Cardiac fibroblast (primary cell): ENCODE results near the gene ENAH.
"Not testable (repeated sequence)": the region's sequence is repeated elsewhere in the genome, so short reads cannot be mapped to it uniquely, and the experiment has no call there.

Experiments used
- DNase-seq, 2 donors: peaks; one replicate each; pipeline versions ENCODE4 v3.0.0 to v3.0.0-alpha.2; 2010; ENCODE audit warnings: low read depth in 2 of 2
- H3K4me3 ChIP-seq, 2 donors: replicated peaks in 1 of 2; 1 replicate in 1 of 2; 2 replicates in 1 of 2; pipeline ENCODE4 v1.5.1; 2011; ENCODE audit warnings: low read depth in 2 of 2, low read length in 2 of 2, mild to moderate bottlenecking in 2 of 2, moderate library complexity in 1 of 2
- TF ChIP-seq, protein P1 (sequence below): IDR thresholded peaks from one replicate; pipeline ENCODE4 v1.5.1; 2011; ENCODE audit warnings: low read depth, mild to moderate bottlenecking, low read length, inconsistent platforms

Gene ENAH

DNA sequence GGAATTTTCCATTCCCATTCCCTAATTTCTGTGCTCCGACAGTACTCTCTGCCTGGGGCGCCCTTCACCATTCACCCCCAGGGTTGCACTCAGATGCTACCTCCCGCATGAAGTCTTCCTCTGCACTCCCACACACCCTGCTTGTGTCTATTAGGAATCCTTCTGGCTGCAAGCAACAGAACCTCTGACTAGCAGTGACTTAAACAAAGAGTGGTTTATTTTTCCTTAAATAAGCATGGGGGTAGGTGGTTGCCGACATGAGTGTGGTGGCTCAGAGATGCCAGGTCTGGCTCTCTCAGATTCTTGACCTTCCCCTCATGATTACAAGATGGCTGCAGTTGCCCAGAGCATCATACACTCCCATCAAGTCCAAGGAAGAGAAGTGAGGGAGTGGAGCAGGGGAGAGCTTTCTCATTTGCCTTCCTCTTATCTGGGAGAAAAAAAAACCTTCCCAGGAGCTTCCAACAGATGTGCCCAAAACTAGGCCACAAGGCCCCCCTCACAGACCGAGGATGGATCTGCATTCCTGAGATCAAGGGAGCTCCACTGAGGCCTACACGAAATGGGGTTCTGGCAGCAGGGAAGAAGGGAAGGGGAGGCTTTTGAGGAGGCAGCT lies 175.5 kb downstream of the ENAH start:
- DNase-seq: no peak
- no peak overlapping the region for H3K4me3 ChIP-seq
- TF ChIP-seq, protein P1, sequence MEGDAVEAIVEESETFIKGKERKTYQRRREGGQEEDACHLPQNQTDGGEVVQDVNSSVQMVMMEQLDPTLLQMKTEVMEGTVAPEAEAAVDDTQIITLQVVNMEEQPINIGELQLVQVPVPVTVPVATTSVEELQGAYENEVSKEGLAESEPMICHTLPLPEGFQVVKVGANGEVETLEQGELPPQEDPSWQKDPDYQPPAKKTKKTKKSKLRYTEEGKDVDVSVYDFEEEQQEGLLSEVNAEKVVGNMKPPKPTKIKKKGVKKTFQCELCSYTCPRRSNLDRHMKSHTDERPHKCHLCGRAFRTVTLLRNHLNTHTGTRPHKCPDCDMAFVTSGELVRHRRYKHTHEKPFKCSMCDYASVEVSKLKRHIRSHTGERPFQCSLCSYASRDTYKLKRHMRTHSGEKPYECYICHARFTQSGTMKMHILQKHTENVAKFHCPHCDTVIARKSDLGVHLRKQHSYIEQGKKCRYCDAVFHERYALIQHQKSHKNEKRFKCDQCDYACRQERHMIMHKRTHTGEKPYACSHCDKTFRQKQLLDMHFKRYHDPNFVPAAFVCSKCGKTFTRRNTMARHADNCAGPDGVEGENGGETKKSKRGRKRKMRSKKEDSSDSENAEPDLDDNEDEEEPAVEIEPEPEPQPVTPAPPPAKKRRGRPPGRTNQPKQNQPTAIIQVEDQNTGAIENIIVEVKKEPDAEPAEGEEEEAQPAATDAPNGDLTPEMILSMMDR: no peak

- TF ChIP-seq, protein P1: no peak
- no peak for DNase-seq
- H3K4me3 ChIP-seq: no peak overlapping the region
Observed at GRCh38 chr1:225476538-225476988, 176.4 kb downstream of the ENAH start.

GRCh38 chr1:225476100-225476511 lies 176.8 kb downstream of the ENAH start:
- no peak for DNase-seq
- H3K4me3 ChIP-seq: no peak overlapping the region
- TF ChIP-seq, protein P1: no peak

- peak overlapping the region in 1 of 2 donors; percentile 14 for H3K4me3 ChIP-seq
- TF ChIP-seq, protein P1: peak; percentile 92
- DNase-seq: peak; percentile 67 to 73
Observed at GRCh38 chr1:225474986-225475820, 177.7 kb downstream of the ENAH start.

DNA sequence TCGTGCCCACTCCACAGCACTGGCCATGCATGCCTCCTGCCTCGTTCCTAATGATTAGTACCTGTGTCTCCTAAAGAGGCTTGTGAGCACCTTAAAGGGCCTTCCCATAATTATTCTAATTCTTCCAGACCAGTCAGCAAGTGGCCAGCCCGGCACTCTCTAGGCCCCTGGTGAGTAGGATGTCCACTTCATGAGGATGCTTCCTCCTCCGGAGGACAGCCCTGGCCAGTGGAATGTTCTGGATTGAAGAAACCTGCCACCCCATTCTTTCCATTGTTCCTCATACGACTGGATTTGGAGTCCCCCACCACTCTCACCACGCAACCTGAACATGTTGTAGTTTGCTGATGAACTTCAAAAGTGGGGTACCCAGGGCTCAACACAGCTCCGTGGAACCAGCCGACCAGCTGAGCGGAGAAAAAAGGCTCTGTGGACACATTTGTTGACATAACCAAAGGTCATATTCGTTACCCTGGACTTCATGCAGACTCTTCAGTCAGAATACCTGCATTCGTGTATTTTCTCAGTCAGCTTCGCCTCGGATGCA lies 178.4 kb downstream of the ENAH start:
- no peak for DNase-seq
- no peak overlapping the region for H3K4me3 ChIP-seq
- TF ChIP-seq, protein P1: no peak

GRCh38 chr1:225473676-225474438 lies 179.1 kb downstream of the ENAH start:
- not testable (repeated sequence) for DNase-seq, H3K4me3 ChIP-seq

DNA sequence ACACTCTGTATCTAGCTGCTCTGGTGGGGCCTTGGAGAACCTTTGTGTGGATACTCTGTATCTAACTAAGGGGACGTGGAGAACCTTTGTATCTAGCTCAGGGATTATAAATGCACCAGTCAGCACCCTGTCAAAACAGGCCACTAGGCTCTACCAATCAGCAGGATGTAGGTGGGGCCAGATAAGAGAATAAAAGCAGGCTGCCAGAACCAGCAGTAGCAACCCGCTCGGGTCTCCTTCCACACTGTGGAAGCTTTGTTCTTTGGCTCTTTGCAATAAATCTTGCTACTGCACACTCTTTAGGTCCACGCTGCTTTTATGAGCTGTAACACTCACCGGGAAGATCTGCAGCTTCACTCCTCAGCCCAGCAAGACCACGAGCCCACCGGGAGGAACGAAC lies 179.7 kb downstream of the ENAH start:
- not testable (repeated sequence) for H3K4me3 ChIP-seq, DNase-seq
